GM12864 (cell line): ENCODE results near the gene TRPM3.

ENCODE experiments used
- DNase-seq: peaks from one replicate; pipeline ENCODE4 v3.0.0-alpha.2; 2011; ENCODE audit warnings: low read depth
- H3K4me3 ChIP-seq: 2 replicates; pipeline ENCODE4 v1.5.1; 2011; ENCODE audit warnings: mild to moderate bottlenecking, low read depth, low read length, control low read depth
- CTCF ChIP-seq: IDR thresholded peaks from 2 replicates; pipeline ENCODE4 v1.5.1; 2011; ENCODE audit warnings: low read depth, mild to moderate bottlenecking, moderate library complexity, low read length, control low read depth, inconsistent platforms; ENCODE audit errors: missing control alignments

TRPM3 gene

DNA sequence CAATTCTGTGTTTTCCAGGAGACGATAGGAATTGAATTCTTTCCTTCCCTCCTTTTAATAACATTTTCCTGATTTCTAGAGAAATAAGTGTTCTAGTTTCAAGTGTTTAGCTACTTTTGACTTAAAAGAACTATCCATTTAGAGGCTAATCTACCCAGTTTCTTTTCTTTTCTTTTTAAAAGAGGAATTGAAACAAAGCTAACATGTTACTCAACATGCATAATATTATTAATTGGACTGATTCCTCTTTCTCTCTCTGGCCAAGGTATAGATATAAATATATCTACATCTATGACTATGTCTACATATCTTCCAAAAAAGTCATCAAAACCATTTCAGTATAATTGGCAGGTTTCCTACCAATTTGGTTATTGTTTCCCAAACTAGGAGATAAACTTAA lies 309.8 kb downstream of the TRPM3 start:
- TF ChIP-seq CTCF: no peak
- H3K4me3 ChIP-seq: no peak overlapping the region
- DNase-seq: no peak

GRCh38 chr9:70806875-70807274 lies 314.5 kb downstream of the TRPM3 start:
- H3K4me3 ChIP-seq: no peak overlapping the region
- no peak for DNase-seq
- no peak for TF ChIP-seq CTCF

- TF ChIP-seq CTCF: no peak
- H3K4me3 ChIP-seq: no peak overlapping the region
- no peak for DNase-seq
Observed at GRCh38 chr9:70805949-70806348, 315.5 kb downstream of the TRPM3 start.

- no peak for DNase-seq
- TF ChIP-seq CTCF: no peak
- no peak overlapping the region for H3K4me3 ChIP-seq
Observed at GRCh38 chr9:70802758-70803436, 318.5 kb downstream of the TRPM3 start.

DNA sequence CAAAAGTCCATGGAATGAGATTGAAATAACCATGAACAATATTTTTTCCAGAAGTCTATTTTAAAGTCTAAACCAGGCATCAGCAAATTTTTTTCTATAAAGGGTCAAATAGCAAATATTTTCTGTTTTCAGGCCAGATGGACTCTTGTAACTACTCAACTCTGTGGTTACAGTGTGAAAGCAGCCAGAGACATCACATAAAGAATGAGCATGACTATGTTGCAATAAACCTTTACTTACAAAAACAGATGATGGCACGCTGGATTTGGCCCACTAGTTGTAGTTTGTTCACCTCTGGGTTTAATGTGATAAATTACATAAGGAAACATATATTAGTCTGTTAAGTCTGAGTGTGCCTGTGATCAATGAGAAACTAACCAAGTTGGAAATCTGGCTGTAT lies 319.2 kb downstream of the TRPM3 start:
- no peak for DNase-seq
- no peak overlapping the region for H3K4me3 ChIP-seq
- TF ChIP-seq CTCF: no peak

GRCh38 chr9:70801181-70801829 lies 320.1 kb downstream of the TRPM3 start:
- H3K4me3 ChIP-seq: no peak overlapping the region
- TF ChIP-seq CTCF: no peak
- DNase-seq: no peak

DNA sequence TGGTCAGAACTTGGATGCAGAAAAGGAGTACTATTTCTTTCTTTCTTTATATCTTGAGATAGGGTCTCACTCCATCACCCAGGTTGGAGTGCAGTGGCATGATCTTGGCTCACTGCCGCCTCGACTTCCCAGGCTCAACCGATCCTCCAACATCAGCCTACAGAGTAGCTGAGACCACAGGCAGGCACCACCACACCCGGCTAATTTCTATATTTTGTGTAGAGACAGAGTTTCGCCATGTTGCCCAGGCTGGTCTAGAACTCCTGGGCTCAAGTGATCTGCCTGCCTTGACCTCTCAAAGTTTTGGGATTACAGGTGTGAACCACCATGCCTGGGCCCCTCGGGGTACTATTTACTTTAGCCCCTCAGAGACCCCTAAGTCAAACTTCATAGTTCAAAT lies 323.4 kb downstream of the TRPM3 start:
- no peak for DNase-seq
- no peak overlapping the region for H3K4me3 ChIP-seq
- no peak for TF ChIP-seq CTCF
